Loucy (cell line): ENCODE results near the gene ERP27.

Source experiments
- H2AFZ ChIP-seq: fragments of 200-600 bp; sonication (generic); 2 replicates; pipeline ENCODE4 v1.6.0; 2016; ENCODE audit warnings: antibody characterized with exemption, mild to moderate bottlenecking, low read length, moderate library complexity
- H3F3A ChIP-seq: fragments of 200-600 bp; 2 replicates; pipeline ENCODE4 v1.6.0; 2016; ENCODE audit warnings: antibody characterized with exemption, low read depth, mild to moderate bottlenecking
- H3K27me3 ChIP-seq: fragments of 200-600 bp; sonication (generic); 2 replicates; pipeline ENCODE4 v1.6.1; 2014; ENCODE audit warnings: low read length, mild to moderate bottlenecking; ENCODE audit not compliant: insufficient read depth, poor library complexity, severe bottlenecking
- H3K36me3 ChIP-seq: fragments of 200-600 bp; sonication (generic); 2 replicates; pipeline ENCODE4 v1.6.1; 2016; ENCODE audit warnings: low read length; ENCODE audit not compliant: insufficient read depth
- H3K4me1 ChIP-seq: fragments of 200-600 bp; sonication (generic); 2 replicates; pipeline ENCODE4 v1.5.1; 2014; ENCODE audit warnings: low read length, mild to moderate bottlenecking; ENCODE audit not compliant: insufficient read depth, poor library complexity, severe bottlenecking
- H3K4me2 ChIP-seq: fragments of 200-600 bp; sonication (generic); 2 replicates; pipeline ENCODE4 v1.6.0; 2014; ENCODE audit warnings: antibody characterized with exemption, low read length, low read depth, mild to moderate bottlenecking; ENCODE audit not compliant: poor library complexity, severe bottlenecking
- H3K4me3 ChIP-seq: fragments of 200-600 bp; sonication (generic); 2 replicates; pipeline ENCODE4 v1.5.1; 2014; ENCODE audit warnings: low read length, mild to moderate bottlenecking, mixed read lengths; ENCODE audit not compliant: poor library complexity, severe bottlenecking
- H3K79me2 ChIP-seq: fragments of 200-600 bp; sonication (generic); 2 replicates; pipeline ENCODE4 v1.6.1; 2014; ENCODE audit warnings: low read length; ENCODE audit not compliant: insufficient read depth
- H3K9ac ChIP-seq: fragments of 200-600 bp; sonication (generic); 2 replicates; pipeline ENCODE4 v1.6.0; 2014; ENCODE audit warnings: mild to moderate bottlenecking, low read depth, low read length, moderate library complexity; ENCODE audit not compliant: poor library complexity, severe bottlenecking
- H3K9me2 ChIP-seq: fragments of 200-600 bp; sonication (generic); replicated peaks from 2 replicates; pipeline ENCODE4 v1.6.1; 2016; ENCODE audit warnings: low read depth, low read length, mixed read lengths
- H3K9me3 ChIP-seq: fragments of 200-600 bp; sonication (generic); 2 replicates; pipeline ENCODE4 v1.6.1; 2014; ENCODE audit warnings: mild to moderate bottlenecking, antibody characterized with exemption, low read length, low read depth; ENCODE audit not compliant: insufficient read depth
- H4K20me1 ChIP-seq: fragments of 200-600 bp; sonication (generic); 2 replicates; pipeline ENCODE4 v1.6.0; 2014; ENCODE audit warnings: antibody characterized with exemption, low read length, mild to moderate bottlenecking; ENCODE audit not compliant: insufficient read depth, poor library complexity, severe bottlenecking
- EZH2phosphoT487 ChIP-seq: fragments of 200-600 bp; IDR thresholded peaks from 2 replicates; pipeline ENCODE4 v1.6.1; 2018; ENCODE audit warnings: antibody characterized with exemption, mild to moderate bottlenecking, moderate library complexity, borderline replicate concordance
- TF ChIP-seq, protein P1 (sequence below): fragments of 200-600 bp; sonication (generic); conservative IDR thresholded peaks from 2 replicates; pipeline ENCODE4 v1.5.1; 2014; ENCODE audit warnings: mild to moderate bottlenecking, antibody characterized with exemption, low read length

Gene ERP27

GRCh38 chr12:14883686-14884085 lies 54.7 kb downstream of the ERP27 start:
- H3K4me2 ChIP-seq, result peak overlapping the region; percentile 61
- H3K9ac ChIP-seq, result no peak overlapping the region
- no peaks in the 10 kb centered on the region for H3K9me2 ChIP-seq
- no peaks in the 10 kb centered on the region for H3K36me3 ChIP-seq
- peaks cover 29% of the 10 kb centered on the region for H3K4me1 ChIP-seq
- H3K9me3 ChIP-seq, result no peaks in the 10 kb centered on the region
- no peaks in the 10 kb centered on the region for H4K20me1 ChIP-seq
- no peaks in the 10 kb centered on the region for H3K79me2 ChIP-seq
- H3F3A ChIP-seq, result no peaks in the 10 kb centered on the region
- TF ChIP-seq, protein P1, sequence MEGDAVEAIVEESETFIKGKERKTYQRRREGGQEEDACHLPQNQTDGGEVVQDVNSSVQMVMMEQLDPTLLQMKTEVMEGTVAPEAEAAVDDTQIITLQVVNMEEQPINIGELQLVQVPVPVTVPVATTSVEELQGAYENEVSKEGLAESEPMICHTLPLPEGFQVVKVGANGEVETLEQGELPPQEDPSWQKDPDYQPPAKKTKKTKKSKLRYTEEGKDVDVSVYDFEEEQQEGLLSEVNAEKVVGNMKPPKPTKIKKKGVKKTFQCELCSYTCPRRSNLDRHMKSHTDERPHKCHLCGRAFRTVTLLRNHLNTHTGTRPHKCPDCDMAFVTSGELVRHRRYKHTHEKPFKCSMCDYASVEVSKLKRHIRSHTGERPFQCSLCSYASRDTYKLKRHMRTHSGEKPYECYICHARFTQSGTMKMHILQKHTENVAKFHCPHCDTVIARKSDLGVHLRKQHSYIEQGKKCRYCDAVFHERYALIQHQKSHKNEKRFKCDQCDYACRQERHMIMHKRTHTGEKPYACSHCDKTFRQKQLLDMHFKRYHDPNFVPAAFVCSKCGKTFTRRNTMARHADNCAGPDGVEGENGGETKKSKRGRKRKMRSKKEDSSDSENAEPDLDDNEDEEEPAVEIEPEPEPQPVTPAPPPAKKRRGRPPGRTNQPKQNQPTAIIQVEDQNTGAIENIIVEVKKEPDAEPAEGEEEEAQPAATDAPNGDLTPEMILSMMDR, result no peak
- no peak for TF ChIP-seq EZH2phosphoT487
- H3K4me3 ChIP-seq, result no peak overlapping the region
- H2AFZ ChIP-seq, result no peak overlapping the region
- H3K27me3 ChIP-seq, result no peaks in the 10 kb centered on the region

- Histone ChIP-seq H3K36me3 (no peaks in the 10 kb centered on the region), H3K9me3 (no peaks in the 10 kb centered on the region), H3F3A (no peaks in the 10 kb centered on the region), H3K79me2 (no peaks in the 10 kb centered on the region), H3K9me2 (no peaks in the 10 kb centered on the region), H3K4me1 (peaks cover 29% of the 10 kb centered on the region), H3K27me3 (no peaks in the 10 kb centered on the region), H3K9ac (no peak overlapping the region), H3K4me2 (peak overlapping the region; percentile 37), H2AFZ (peak overlapping the region; percentile 13; the same call in 1 of the 2 replicates), H4K20me1 (no peaks in the 10 kb centered on the region), H3K4me3 (no peak overlapping the region)
- TF ChIP-seq EZH2phosphoT487, result no peak
- TF ChIP-seq, protein P1, result no peak
Measured at GRCh38 chr12:14880890-14881453, 57.4 kb downstream of the ERP27 start.

DNA sequence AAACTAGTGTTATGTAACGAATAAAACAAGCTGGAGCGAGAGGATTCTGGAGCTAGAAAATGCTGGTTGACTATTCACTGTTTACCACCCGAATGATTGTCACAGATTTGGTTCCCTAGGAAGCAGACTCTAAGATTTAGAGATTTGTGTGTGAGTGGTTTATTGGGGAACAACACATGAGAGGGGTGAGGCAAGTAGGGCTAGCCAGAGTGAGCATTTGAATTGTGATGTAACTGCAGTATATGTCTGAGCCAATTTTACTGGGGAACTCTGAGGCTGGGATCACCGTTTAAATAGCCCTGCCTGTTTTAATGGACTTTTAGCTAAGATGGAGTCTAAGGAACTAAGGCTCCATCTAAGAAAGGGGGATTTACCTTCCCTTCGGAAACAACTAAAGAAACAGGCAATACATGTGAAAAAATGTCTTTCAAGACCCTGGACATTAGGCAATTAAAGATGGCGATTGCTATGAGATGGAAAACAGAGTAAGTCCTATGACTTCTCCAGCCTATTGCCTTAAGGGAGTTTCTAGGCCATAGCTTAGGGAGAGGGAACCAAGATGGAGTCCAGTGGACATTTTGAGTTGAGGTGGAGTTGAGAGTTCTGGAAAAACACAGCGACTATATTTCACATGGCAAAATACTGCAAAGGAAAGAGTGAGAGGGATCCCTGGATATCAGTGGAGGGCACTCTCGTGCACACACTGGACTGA lies 59.0 kb downstream of the ERP27 start:
- TF ChIP-seq, protein P1, result no peak
- TF ChIP-seq EZH2phosphoT487, result no peak
- H3F3A ChIP-seq, result no peaks in the 10 kb centered on the region
- no peaks in the 10 kb centered on the region for H3K9me2 ChIP-seq
- no peaks in the 10 kb centered on the region for H3K27me3 ChIP-seq
- peaks cover 18% of the 10 kb centered on the region for H3K4me1 ChIP-seq
- no peak overlapping the region for H3K4me3 ChIP-seq
- no peaks in the 10 kb centered on the region for H3K9me3 ChIP-seq
- no peak overlapping the region for H2AFZ ChIP-seq
- no peak overlapping the region for H3K9ac ChIP-seq
- H3K79me2 ChIP-seq, result no peaks in the 10 kb centered on the region
- H4K20me1 ChIP-seq, result no peaks in the 10 kb centered on the region
- H3K36me3 ChIP-seq, result no peaks in the 10 kb centered on the region
- no peak overlapping the region for H3K4me2 ChIP-seq
